WTC11 (cell line): Measurements from ENCODE around the gene SYK. TPM values are rescaled to one million over a fixed set of nuclear protein-coding genes. Genes with fewer than 3 reads are reported as not detected.

Experiments used
- ATAC-seq: fragments of 200-7000 bp; cut with Tn5 transposase; 2 replicates; pipeline ENCODE4 v1.10.0; 2021; ENCODE audit warnings: mild to moderate bottlenecking, moderate library complexity
- CTCF ChIA-PET: fragments of 300-600 bp; sonication (Branson Sonifier 250); formaldehyde crosslinking; loops from one replicate; lab custom pipeline; 2021; ENCODE audit warnings: antibody characterized with exemption; lab: Charles Lee
- POLR2A ChIA-PET: fragments of 350-600 bp; sonication (Branson Sonifier 250); formaldehyde crosslinking; loops from one replicate; lab custom pipeline; 2021; ENCODE audit warnings: antibody characterized with exemption; lab: Charles Lee
- DNase-seq: peaks from one replicate; pipeline ENCODE4 v3.0.0; 2021; ENCODE audit warnings: low spot score
- H3K27ac Mint-ChIP-seq: 2 replicates; pipeline ENCODE4 v1.8.0; 2021; ENCODE audit warnings: mixed read lengths
- H3K27me3 Mint-ChIP-seq: 2 replicates; pipeline ENCODE4 v1.8.0; 2021; ENCODE audit warnings: low read depth, mild to moderate bottlenecking, moderate library complexity, mixed read lengths
- H3K36me3 Mint-ChIP-seq: 2 replicates; pipeline ENCODE4 v1.8.0; 2021; ENCODE audit warnings: mixed read lengths
- H3K4me1 Mint-ChIP-seq: 2 replicates; pipeline ENCODE4 v1.8.0; 2022; ENCODE audit warnings: mixed read lengths
- H3K4me3 Mint-ChIP-seq: 2 replicates; pipeline ENCODE4 v1.8.0; 2021; ENCODE audit warnings: mild to moderate bottlenecking, moderate library complexity, mixed read lengths
- H3K9me3 Mint-ChIP-seq: 2 replicates; pipeline ENCODE4 v1.8.0; 2021; ENCODE audit warnings: mixed read lengths
- E2F1 ChIP-seq: sonication (generic); formaldehyde crosslinking; IDR thresholded peaks from 2 replicates; pipeline ENCODE4 v1.8.0; 2022; ENCODE audit warnings: mild to moderate bottlenecking, missing genetic modification reagents
- E2F5 ChIP-seq: sonication (generic); formaldehyde crosslinking; IDR thresholded peaks from 2 replicates; pipeline ENCODE4 v1.8.1; 2022; ENCODE audit warnings: mild to moderate bottlenecking, moderate library complexity, missing genetic modification reagents
- ELF4 ChIP-seq: sonication (generic); formaldehyde crosslinking; IDR thresholded peaks from 2 replicates; pipeline ENCODE4 v1.8.1; 2022; ENCODE audit warnings: low read depth, mild to moderate bottlenecking, moderate library complexity, missing genetic modification reagents
- ESRRA ChIP-seq: sonication (generic); formaldehyde crosslinking; IDR thresholded peaks from 2 replicates; pipeline ENCODE4 v1.8.1; 2022; ENCODE audit warnings: mild to moderate bottlenecking, missing genetic modification reagents, borderline replicate concordance
- FOXK1 ChIP-seq: sonication (generic); formaldehyde crosslinking; IDR thresholded peaks from 2 replicates; pipeline ENCODE4 v1.8.0; 2022; ENCODE audit warnings: mild to moderate bottlenecking, moderate library complexity, missing genetic modification reagents
- IRF2 ChIP-seq: sonication (generic); formaldehyde crosslinking; IDR thresholded peaks from 2 replicates; pipeline ENCODE4 v1.8.0; 2022; ENCODE audit warnings: low read depth, missing genetic modification reagents, borderline replicate concordance
- JAZF1 ChIP-seq: fragments of 250-450 bp; sonication (Bioruptor Pico); IDR thresholded peaks from 2 replicates; pipeline ENCODE4 v1.9.0; 2021; ENCODE audit warnings: moderate library complexity, mild to moderate bottlenecking, inconsistent platforms
- JUN ChIP-seq: sonication (generic); formaldehyde crosslinking; IDR thresholded peaks from 2 replicates; pipeline ENCODE4 v1.8.0; 2023; ENCODE audit warnings: mild to moderate bottlenecking, missing genetic modification reagents
- MAX ChIP-seq: sonication (generic); formaldehyde crosslinking; IDR thresholded peaks from 2 replicates; pipeline ENCODE4 v1.8.0; 2022; ENCODE audit warnings: mild to moderate bottlenecking, missing genetic modification reagents
- NR3C1 ChIP-seq: sonication (generic); formaldehyde crosslinking; conservative IDR thresholded peaks from 2 replicates; pipeline ENCODE4 v1.8.1; 2023; ENCODE audit warnings: low read depth, mild to moderate bottlenecking, missing genetic modification reagents
- OVOL2 ChIP-seq: fragments of 250-450 bp; sonication (Bioruptor Pico); IDR thresholded peaks from 2 replicates; pipeline ENCODE4 v1.9.0; 2021; ENCODE audit warnings: mild to moderate bottlenecking, borderline replicate concordance
- PRRX2 ChIP-seq: fragments of 250-450 bp; sonication (Bioruptor Pico); IDR thresholded peaks from 2 replicates; pipeline ENCODE4 v1.8.0; 2021; ENCODE audit warnings: mild to moderate bottlenecking
- RORB ChIP-seq: fragments of 250-450 bp; sonication (Bioruptor Pico); IDR thresholded peaks from 2 replicates; pipeline ENCODE4 v1.9.0; 2021; ENCODE audit warnings: mild to moderate bottlenecking
- SMAD3 ChIP-seq: sonication (generic); formaldehyde crosslinking; IDR thresholded peaks from 2 replicates; pipeline ENCODE4 v1.8.0; 2022; ENCODE audit warnings: missing genetic modification reagents, mild to moderate bottlenecking, borderline replicate concordance
- SOX15 ChIP-seq: fragments of 250-450 bp; sonication (Bioruptor Pico); IDR thresholded peaks from 2 replicates; pipeline ENCODE4 v1.9.0; 2021; ENCODE audit warnings: mild to moderate bottlenecking
- SP1 ChIP-seq: sonication (generic); formaldehyde crosslinking; conservative IDR thresholded peaks from 2 replicates; pipeline ENCODE4 v1.8.1; 2022; ENCODE audit warnings: missing genetic modification reagents
- TEAD4 ChIP-seq: sonication (generic); formaldehyde crosslinking; IDR thresholded peaks from 2 replicates; pipeline ENCODE4 v1.8.0; 2022; ENCODE audit warnings: mild to moderate bottlenecking, missing genetic modification reagents
- ZNF138 ChIP-seq: sonication (generic); formaldehyde crosslinking; conservative IDR thresholded peaks from 2 replicates; pipeline ENCODE4 v1.8.1; 2022; ENCODE audit warnings: mild to moderate bottlenecking, moderate library complexity, missing genetic modification reagents
- ZNF219 ChIP-seq: sonication (generic); formaldehyde crosslinking; IDR thresholded peaks from 2 replicates; pipeline ENCODE4 v1.8.0; 2023; ENCODE audit warnings: missing genetic modification reagents, mild to moderate bottlenecking, borderline replicate concordance
- ZNF232 ChIP-seq: sonication (generic); formaldehyde crosslinking; IDR thresholded peaks from 2 replicates; pipeline ENCODE4 v1.8.0; 2022; ENCODE audit warnings: mild to moderate bottlenecking, missing genetic modification reagents
- ZNF317 ChIP-seq: sonication (generic); formaldehyde crosslinking; IDR thresholded peaks from 2 replicates; pipeline ENCODE4 v1.8.1; 2023; ENCODE audit warnings: low read depth, mild to moderate bottlenecking, moderate library complexity, missing genetic modification reagents, borderline replicate concordance
- ZNF416 ChIP-seq: fragments of 250-450 bp; sonication (Bioruptor Pico); IDR thresholded peaks from 2 replicates; pipeline ENCODE4 v1.9.0; 2021; ENCODE audit warnings: mild to moderate bottlenecking, inconsistent platforms
- ZNF423 ChIP-seq: fragments of 250-450 bp; sonication (Bioruptor Pico); IDR thresholded peaks from 2 replicates; pipeline ENCODE4 v2.1.2; 2022; ENCODE audit warnings: mild to moderate bottlenecking, moderate library complexity
- ZNF512 ChIP-seq: sonication (generic); formaldehyde crosslinking; IDR thresholded peaks from 2 replicates; pipeline ENCODE4 v1.8.1; 2022; ENCODE audit warnings: missing genetic modification reagents, borderline replicate concordance
- ZSCAN18 ChIP-seq: fragments of 250-450 bp; sonication (Bioruptor Pico); IDR thresholded peaks from 2 replicates; pipeline ENCODE4 v2.1.2; 2022; ENCODE audit warnings: mild to moderate bottlenecking, moderate library complexity
- total RNA-seq: library from RNA; stranded (reverse); gene quantifications from 3 replicates; pipeline ENCODE4 v1.2.3, GENCODE V29; 2021
- TF ChIP-seq, protein P1 (sequence below): sonication (generic); formaldehyde crosslinking; IDR thresholded peaks from 2 replicates; pipeline ENCODE4 v1.8.1; 2023; ENCODE audit warnings: mild to moderate bottlenecking, missing genetic modification reagents, moderate library complexity
- TF ChIP-seq, protein P2 (sequence below): fragments of 250-450 bp; sonication (Bioruptor Pico); IDR thresholded peaks from 2 replicates; pipeline ENCODE4 v1.8.0; 2021; ENCODE audit warnings: mild to moderate bottlenecking
- TF ChIP-seq, protein P3 (sequence below): sonication (generic); formaldehyde crosslinking; IDR thresholded peaks from 2 replicates; pipeline ENCODE4 v1.8.1; 2023; ENCODE audit warnings: mild to moderate bottlenecking, missing genetic modification reagents

The SYK gene
- total RNA-seq, 1 experiment from 2014 or later: 7.4 TPM

GRCh38 chr9:90905822-90906221, 104.2 kb downstream of the SYK start (continued):
- TF ChIP-seq SP1 (CRISPR knock-in tag) (no peak), E2F1 (CRISPR knock-in tag) (no peak), E2F5 (CRISPR knock-in tag) (no peak)

GRCh38 chr9:90906316-90907055, 104.9 kb downstream of the SYK start:
- Mint-ChIP-seq H3K36me3 (peaks cover 7% of the 10 kb centered on the region; the same call in 1 of the 2 replicates), H3K9me3 (peaks cover 33% of the 10 kb centered on the region), H3K27ac (no peak overlapping the region), H3K4me3 (no peak overlapping the region), H3K27me3 (no peaks in the 10 kb centered on the region), H3K4me1 (peaks cover 5% of the 10 kb centered on the region; the same call in 1 of the 2 replicates)
- ATAC-seq: no peak
- no peak for DNase-seq
- ChIA-PET CTCF (interaction anchor here (1.3 kb wide), 1 partner anchor 8 kb away, joined by 3 read pairs; no protein-coding TSS in a partner anchor), POLR2A (no interaction called here)
- TF ChIP-seq SOX15 (no peak), SMAD3 (no peak), ZNF219 (no peak), ZNF423 (CRISPR knock-in tag) (no peak), ESRRA (no peak), OVOL2 (CRISPR knock-in tag) (no peak), ZNF416 (CRISPR knock-in tag) (no peak), IRF2 (CRISPR knock-in tag) (no peak), JUN (CRISPR knock-in tag) (no peak), ZNF512 (CRISPR knock-in tag) (no peak), NR3C1 (CRISPR knock-in tag) (no peak), JAZF1 (no peak), RORB (CRISPR knock-in tag) (no peak), ZNF138 (no peak)
- TF ChIP-seq, protein P1, sequence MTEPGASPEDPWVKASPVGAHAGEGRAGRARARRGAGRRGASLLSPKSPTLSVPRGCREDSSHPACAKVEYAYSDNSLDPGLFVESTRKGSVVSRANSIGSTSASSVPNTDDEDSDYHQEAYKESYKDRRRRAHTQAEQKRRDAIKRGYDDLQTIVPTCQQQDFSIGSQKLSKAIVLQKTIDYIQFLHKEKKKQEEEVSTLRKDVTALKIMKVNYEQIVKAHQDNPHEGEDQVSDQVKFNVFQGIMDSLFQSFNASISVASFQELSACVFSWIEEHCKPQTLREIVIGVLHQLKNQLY: no peak
- TF ChIP-seq, protein P2, sequence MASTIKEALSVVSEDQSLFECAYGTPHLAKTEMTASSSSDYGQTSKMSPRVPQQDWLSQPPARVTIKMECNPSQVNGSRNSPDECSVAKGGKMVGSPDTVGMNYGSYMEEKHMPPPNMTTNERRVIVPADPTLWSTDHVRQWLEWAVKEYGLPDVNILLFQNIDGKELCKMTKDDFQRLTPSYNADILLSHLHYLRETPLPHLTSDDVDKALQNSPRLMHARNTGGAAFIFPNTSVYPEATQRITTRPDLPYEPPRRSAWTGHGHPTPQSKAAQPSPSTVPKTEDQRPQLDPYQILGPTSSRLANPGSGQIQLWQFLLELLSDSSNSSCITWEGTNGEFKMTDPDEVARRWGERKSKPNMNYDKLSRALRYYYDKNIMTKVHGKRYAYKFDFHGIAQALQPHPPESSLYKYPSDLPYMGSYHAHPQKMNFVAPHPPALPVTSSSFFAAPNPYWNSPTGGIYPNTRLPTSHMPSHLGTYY: no peak

DNA sequence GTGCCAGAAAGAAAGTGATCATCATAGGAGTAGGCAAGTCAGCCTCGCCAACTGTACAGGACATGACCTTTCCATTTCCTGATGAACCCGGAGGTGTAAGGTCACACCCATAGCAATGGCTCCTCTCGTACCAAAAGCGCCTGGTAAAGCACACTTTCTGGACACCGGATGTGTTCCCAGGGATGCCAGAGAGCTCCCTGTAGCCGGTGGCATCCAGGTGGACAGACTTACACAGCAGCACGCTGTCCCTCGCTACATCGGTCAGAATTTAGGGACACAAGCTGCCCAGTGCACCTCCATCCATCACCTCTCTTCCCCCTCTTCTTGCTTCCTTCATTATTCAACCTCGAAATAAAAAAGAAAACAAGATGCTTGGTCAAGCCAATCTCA, 105.4 kb downstream of the SYK start:
- ATAC-seq: no peak
- no peak for TF ChIP-seq ELF4 (CRISPR knock-in tag)
- TF ChIP-seq TEAD4: no peak
- no peak for TF ChIP-seq ZSCAN18
- no peak for TF ChIP-seq ZNF232
- TF ChIP-seq MAX (CRISPR knock-in tag): no peak
- TF ChIP-seq ZNF317 (CRISPR knock-in tag): no peak
- no peak for TF ChIP-seq FOXK1 (CRISPR knock-in tag)
- TF ChIP-seq, protein P3, sequence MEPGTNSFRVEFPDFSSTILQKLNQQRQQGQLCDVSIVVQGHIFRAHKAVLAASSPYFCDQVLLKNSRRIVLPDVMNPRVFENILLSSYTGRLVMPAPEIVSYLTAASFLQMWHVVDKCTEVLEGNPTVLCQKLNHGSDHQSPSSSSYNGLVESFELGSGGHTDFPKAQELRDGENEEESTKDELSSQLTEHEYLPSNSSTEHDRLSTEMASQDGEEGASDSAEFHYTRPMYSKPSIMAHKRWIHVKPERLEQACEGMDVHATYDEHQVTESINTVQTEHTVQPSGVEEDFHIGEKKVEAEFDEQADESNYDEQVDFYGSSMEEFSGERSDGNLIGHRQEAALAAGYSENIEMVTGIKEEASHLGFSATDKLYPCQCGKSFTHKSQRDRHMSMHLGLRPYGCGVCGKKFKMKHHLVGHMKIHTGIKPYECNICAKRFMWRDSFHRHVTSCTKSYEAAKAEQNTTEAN (CRISPR knock-in tag): no peak
- no peak for TF ChIP-seq PRRX2 (CRISPR knock-in tag)

More for the DNA sequence above, 105.4 kb downstream of the SYK start:
- peaks cover 30% of the 10 kb centered on the region for H3K9me3 Mint-ChIP-seq
- H3K4me1 Mint-ChIP-seq: peaks cover 5% of the 10 kb centered on the region; the same call in 1 of the 2 replicates
- ChIA-PET POLR2A (no interaction called here), CTCF (interaction anchor here (1.3 kb wide), 1 partner anchor 9 kb away, joined by 3 read pairs; no protein-coding TSS in a partner anchor)
- no peak for DNase-seq
- no peak overlapping the region for H3K4me3 Mint-ChIP-seq
- peaks cover 7% of the 10 kb centered on the region; the same call in 1 of the 2 replicates for H3K36me3 Mint-ChIP-seq
- H3K27me3 Mint-ChIP-seq: no peaks in the 10 kb centered on the region
- H3K27ac Mint-ChIP-seq: no peak overlapping the region
